Activated gamma-delta T cell treated with anti-CD3 and anti-CD28 coated beads, Interleukin-2, amount 50 U/mL, for 16 hours (primary cell): ENCODE data around the gene AP1S2.
"Not testable (repeated sequence)": the region's sequence is repeated elsewhere in the genome, so short reads cannot be mapped to it uniquely, and the experiment has no call there.

Source experiments
- DNase-seq: peaks from one replicate; pipeline ENCODE4 v3.0.0-alpha.2; 2020; ENCODE audit warnings: low read depth

Gene AP1S2

GRCh38 chrX:15854080-15854655 lies 445 bp downstream of the AP1S2 start:
- peak; percentile 17 for DNase-seq

- DNase-seq, result no peak
These were observed 980 bp downstream of the AP1S2 start for GRCh38 chrX:15853586-15854079.

GRCh38 chrX:15849555-15849954 lies 5.1 kb downstream of the AP1S2 start:
- no peak for DNase-seq

- DNase-seq, result no peak
These were observed 6.0 kb downstream of the AP1S2 start for GRCh38 chrX:15848576-15848975.

GRCh38 chrX:15843960-15844359 lies 10.7 kb downstream of the AP1S2 start:
- DNase-seq, result no peak

GRCh38 chrX:15841853-15842516 lies 12.6 kb downstream of the AP1S2 start:
- DNase-seq, result no peak

GRCh38 chrX:15838017-15838416 lies 16.6 kb downstream of the AP1S2 start:
- no peak for DNase-seq

GRCh38 chrX:15834827-15835595 lies 19.6 kb downstream of the AP1S2 start:
- DNase-seq, result no peak

- no peak for DNase-seq
These were observed 20.6 kb downstream of the AP1S2 start for GRCh38 chrX:15834053-15834452.

GRCh38 chrX:15831347-15831746 lies 23.3 kb downstream of the AP1S2 start:
- DNase-seq, result not testable (repeated sequence)

- no peak for DNase-seq
These were observed 25.4 kb downstream of the AP1S2 start for GRCh38 chrX:15829217-15829616.

- DNase-seq, result no peak
These were observed 28.7 kb downstream of the AP1S2 start for GRCh38 chrX:15825936-15826335.

- no peak for DNase-seq
These were observed 31.7 kb downstream of the AP1S2 start for GRCh38 chrX:15822922-15823321.

- DNase-seq, result no peak
These were observed 34.2 kb downstream of the AP1S2 start for GRCh38 chrX:15820106-15821073.

GRCh38 chrX:15816886-15817285 lies 37.7 kb downstream of the AP1S2 start:
- DNase-seq, result peak; percentile 22

GRCh38 chrX:15816438-15816809 lies 38.2 kb downstream of the AP1S2 start:
- DNase-seq, result no peak

- DNase-seq, result no peak
These were observed 38.7 kb downstream of the AP1S2 start for GRCh38 chrX:15815779-15816437.

- no peak for DNase-seq
These were observed 39.7 kb downstream of the AP1S2 start for GRCh38 chrX:15814771-15815365.

GRCh38 chrX:15813416-15813815 lies 41.2 kb downstream of the AP1S2 start:
- DNase-seq, result no peak

- DNase-seq, result no peak
These were observed 42.2 kb downstream of the AP1S2 start for GRCh38 chrX:15812192-15812938.
